Testis (tissue), 5 donors: ENCODE measurements around the gene TEKT5. TPM values are rescaled to one million over a fixed set of nuclear protein-coding genes. Genes with fewer than 3 reads are reported as not detected.
"Not testable (repeated sequence)": the region's sequence is repeated elsewhere in the genome, so short reads cannot be mapped to it uniquely, and the experiment has no call there.

Source experiments
- DNase-seq: peaks from one replicate; pipeline ENCODE4 v3.0.0-alpha.2; 2019
- H3K27ac ChIP-seq, 2 donors: fragments of 200-600 bp; sonication (generic); one replicate each; pipeline ENCODE4 v1.5.1; 2019
- H3K27me3 ChIP-seq: fragments of 200-600 bp; sonication (generic); one replicate; pipeline ENCODE4 v1.5.1; 2019
- H3K36me3 ChIP-seq: fragments of 200-600 bp; sonication (generic); one replicate; pipeline ENCODE4 v1.5.1; 2017; ENCODE audit warnings: low read depth; ENCODE audit errors: missing control alignments
- H3K4me1 ChIP-seq: fragments of 200-600 bp; sonication (generic); one replicate; pipeline ENCODE4 v1.5.1; 2019
- H3K4me3 ChIP-seq, 2 donors: fragments of 200-600 bp; sonication (generic); one replicate each; pipeline ENCODE4 v1.5.1; 2017 to 2019
- H3K9me3 ChIP-seq: fragments of 200-600 bp; sonication (generic); one replicate; pipeline ENCODE4 v1.5.1; 2017
- POLR2A ChIP-seq: fragments of 450-650 bp; IDR thresholded peaks from one replicate; pipeline ENCODE4 v1.6.1; 2017; ENCODE audit warnings: antibody characterized with exemption, mild to moderate bottlenecking, moderate library complexity
- WGBS, 2 donors: methylation state at CpG; one replicate each; pipeline ENCODE4 v1.1.5; 2018; 5-methylcytosine and 5-hydroxymethylcytosine counted together
- intact Hi-C: fragments of 100-400 bp; cut with DNase I; formaldehyde crosslinking; loops from one replicate; pipeline ENCODE4 v1.15.1; 2023; ENCODE audit warnings: low total_unique reads
- long read RNA-seq, 2 donors: transcript quantifications; one replicate each; lab custom pipeline, GENCODE V29; 2026
- polyA plus RNA-seq: library from polyadenylated mRNA; stranded (reverse); fragments of 350-450 nt; fragmentation: Illumina TruSeq; extraction: RNeasy Lipid Tissue Mini Kit (QIAGEN cat#74804); gene quantifications from one replicate; pipeline ENCODE4 v1.2.3, GENCODE V29; 2014; ENCODE audit warnings: low read depth, low replicate concordance; ENCODE audit not compliant: insufficient read depth
- total RNA-seq, 2 donors: library from RNA; depleted of rRNA; stranded (reverse); fragments of >200 nt; gene quantifications; one replicate each; pipeline ENCODE4 v1.2.3, GENCODE V29; 2016
- TF ChIP-seq, protein P1 (sequence below), 3 experiments: fragments of 450-650 bp in 2 of 3; fragments of 200-600 bp in 1 of 3; sonication (generic) in 1 of 3; IDR thresholded peaks; one replicate each; pipeline ENCODE4 v1.5.1; 2016 to 2019; ENCODE audit warnings: antibody characterized with exemption in 3 of 3, mild to moderate bottlenecking in 2 of 3, moderate library complexity in 1 of 3

TEKT5 gene
- 10 to 100 TPM; 20.7 to 35.6 TPM for total RNA-seq
- 69.1 TPM for polyA plus RNA-seq
- long read RNA-seq, donor 1 = 0 reads
- long read RNA-seq, donor 2 = 0 reads

DNA sequence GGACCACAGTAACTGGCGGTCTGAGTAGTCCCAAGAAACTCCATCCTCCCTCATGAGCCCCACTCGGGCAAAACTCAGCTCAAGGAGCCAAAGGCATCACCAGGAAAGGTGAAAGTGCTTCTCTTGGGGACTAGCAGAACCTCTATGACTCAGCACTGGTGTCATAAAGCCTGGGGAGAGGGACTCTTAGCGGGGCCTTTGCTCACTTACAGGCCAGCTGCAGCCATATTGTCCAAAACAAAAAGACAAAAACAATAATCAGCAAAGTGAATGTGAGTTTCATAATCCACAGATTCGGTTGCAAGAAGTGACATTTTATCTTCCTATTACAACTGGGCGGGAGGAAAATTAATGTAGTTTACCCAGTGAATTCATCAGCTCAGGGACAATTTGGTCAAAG lies at the start of gene TEKT5:
Gene TEKT5 (minus strand): TSS at position 101 of the 400 bp plus-strand sequence. CDS start 57 bp downstream, at position 44.
- Histone ChIP-seq H3K9me3 (no peaks in the 10 kb centered on the region), H3K4me3 (no peak within 1 kb of the TSS), H3K4me1 (no peaks in the 10 kb centered on the region), H3K27ac (no peak within 1 kb of the TSS), H3K36me3 (no peaks in the 10 kb centered on the region), H3K27me3 (no peaks in the 10 kb centered on the region)
- intact Hi-C loops = no loop called here
- DNase-seq = no peak
- 89 to 92% methylated on average over 5 of the region's 5 CpGs for WGBS, 2 donors
- TF ChIP-seq POLR2A = no peak
- TF ChIP-seq, protein P1, sequence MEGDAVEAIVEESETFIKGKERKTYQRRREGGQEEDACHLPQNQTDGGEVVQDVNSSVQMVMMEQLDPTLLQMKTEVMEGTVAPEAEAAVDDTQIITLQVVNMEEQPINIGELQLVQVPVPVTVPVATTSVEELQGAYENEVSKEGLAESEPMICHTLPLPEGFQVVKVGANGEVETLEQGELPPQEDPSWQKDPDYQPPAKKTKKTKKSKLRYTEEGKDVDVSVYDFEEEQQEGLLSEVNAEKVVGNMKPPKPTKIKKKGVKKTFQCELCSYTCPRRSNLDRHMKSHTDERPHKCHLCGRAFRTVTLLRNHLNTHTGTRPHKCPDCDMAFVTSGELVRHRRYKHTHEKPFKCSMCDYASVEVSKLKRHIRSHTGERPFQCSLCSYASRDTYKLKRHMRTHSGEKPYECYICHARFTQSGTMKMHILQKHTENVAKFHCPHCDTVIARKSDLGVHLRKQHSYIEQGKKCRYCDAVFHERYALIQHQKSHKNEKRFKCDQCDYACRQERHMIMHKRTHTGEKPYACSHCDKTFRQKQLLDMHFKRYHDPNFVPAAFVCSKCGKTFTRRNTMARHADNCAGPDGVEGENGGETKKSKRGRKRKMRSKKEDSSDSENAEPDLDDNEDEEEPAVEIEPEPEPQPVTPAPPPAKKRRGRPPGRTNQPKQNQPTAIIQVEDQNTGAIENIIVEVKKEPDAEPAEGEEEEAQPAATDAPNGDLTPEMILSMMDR (IDR thresholded peaks at IDR 0.05) = no peak

DNA sequence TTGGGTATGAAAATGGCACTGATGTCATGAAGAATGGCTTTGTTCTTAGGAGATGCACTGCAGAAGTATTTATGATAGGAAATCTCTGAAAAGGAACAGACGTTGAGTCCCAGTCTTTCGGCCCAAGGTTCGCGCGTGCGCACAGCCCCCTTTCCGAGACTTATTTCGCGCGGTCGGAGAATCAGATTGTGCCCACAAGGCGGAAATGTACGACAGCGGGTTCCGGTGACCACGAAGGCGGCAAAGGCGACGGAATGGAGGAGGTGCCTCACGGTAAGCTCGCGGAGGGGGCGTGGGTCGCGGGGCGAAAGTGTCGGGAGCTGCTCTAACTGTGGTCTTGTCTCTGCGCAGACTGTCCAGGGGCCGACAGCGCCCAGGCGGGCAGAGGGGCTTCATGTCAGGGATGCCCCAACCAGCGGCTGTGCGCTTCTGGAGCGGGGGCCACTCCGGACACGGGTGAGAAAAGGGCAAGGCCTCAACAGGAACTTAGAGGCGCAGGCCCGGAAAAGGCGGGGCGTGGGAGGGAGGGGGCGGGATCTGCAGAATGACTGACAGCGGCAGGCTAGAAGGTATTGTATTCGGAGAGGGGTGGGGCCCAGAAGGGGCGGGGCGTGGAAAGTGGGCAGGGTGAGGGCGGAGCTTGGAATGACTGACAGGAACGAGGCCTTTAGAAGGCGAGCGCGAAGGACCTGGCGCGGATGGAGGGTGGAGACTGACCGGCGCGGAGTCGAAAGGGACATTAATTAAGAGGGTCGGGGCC lies 49.1 kb upstream of the TEKT5 start, which contains the start of gene NUBP1:
Gene NUBP1 (plus strand): TSS at position 233 of the 760 bp plus-strand sequence. CDS start 22 bp downstream, at position 255.
- WGBS, 2 donors = 1% methylated on average over 46 to 57 of the region's 57 CpGs
- no peaks in the 10 kb centered on the region for H3K27me3 ChIP-seq
- TF ChIP-seq, protein P1 (IDR thresholded peaks at IDR 0.05) = peak in 1 of 3 experiments; percentile 20
- TF ChIP-seq POLR2A = peak; percentile 68
- peak within 1 kb of the TSS; percentile 90 to 91 for H3K27ac ChIP-seq
- DNase-seq = peak; percentile 100
- intact Hi-C loops = no loop called here
- H3K9me3 ChIP-seq = no peaks in the 10 kb centered on the region
- H3K36me3 ChIP-seq = no peaks in the 10 kb centered on the region
- peak within 1 kb of the TSS; percentile 62 to 74 for H3K4me3 ChIP-seq
- peaks cover 4% of the 10 kb centered on the region for H3K4me1 ChIP-seq

DNA sequence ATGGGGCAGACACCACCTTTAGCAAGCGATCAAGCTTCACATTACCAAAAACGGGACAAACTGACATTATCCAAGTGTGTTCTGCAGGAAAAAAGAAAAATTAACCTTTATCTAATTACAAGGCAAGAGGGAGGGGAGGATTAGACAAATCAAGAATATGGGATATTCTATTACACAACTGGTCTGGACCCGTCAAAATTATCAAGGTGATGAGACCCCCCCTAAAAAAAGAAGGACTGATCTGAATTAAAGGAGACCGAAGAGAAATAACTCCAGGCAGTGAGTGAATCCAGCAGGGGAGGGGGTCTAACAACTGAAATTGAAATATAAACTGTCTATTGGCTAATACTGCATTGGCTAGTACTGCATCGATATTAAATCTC lies 48.5 kb upstream of the TEKT5 start:
- Histone ChIP-seq H3K4me1 (peaks cover 4% of the 10 kb centered on the region), H3K27me3 (no peaks in the 10 kb centered on the region), H3K4me3 (peak overlapping the region; percentile 62 to 74), H3K36me3 (no peaks in the 10 kb centered on the region), H3K9me3 (no peaks in the 10 kb centered on the region), H3K27ac (peak overlapping the region; percentile 90 to 91)
- intact Hi-C loops = no loop called here
- no peak for DNase-seq
- TF ChIP-seq, protein P1 (IDR thresholded peaks at IDR 0.05) = no peak
- no peak for TF ChIP-seq POLR2A
- 26 to 33% methylated on average over 5 of the region's 5 CpGs for WGBS, 2 donors

DNA sequence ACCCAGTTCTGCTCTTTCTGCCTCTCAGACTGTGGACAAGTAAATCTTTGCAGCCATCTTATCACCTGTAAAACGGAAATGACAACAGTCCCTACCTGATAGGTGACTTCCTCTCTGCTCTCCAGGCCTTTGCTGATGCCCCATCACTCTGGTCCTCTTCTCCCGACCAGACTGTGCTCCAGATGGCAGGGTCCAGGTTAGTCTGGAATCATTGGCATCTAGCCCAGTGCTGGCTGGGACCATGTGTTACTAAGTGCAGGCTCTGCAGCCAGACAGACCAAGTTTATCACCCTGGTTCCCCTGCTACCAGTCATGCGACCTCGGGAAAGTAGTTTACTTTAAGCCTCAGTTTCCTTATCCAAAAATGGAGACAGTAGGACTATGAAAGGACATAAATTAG lies 47.1 kb upstream of the TEKT5 start:
- Histone ChIP-seq H3K9me3 (no peaks in the 10 kb centered on the region), H3K4me3 (no peak overlapping the region), H3K27me3 (no peaks in the 10 kb centered on the region), H3K4me1 (peaks cover 4% of the 10 kb centered on the region), H3K27ac (no peak overlapping the region), H3K36me3 (no peaks in the 10 kb centered on the region)
- no peak for DNase-seq
- 50 to 57% methylated on average over 4 of the region's 4 CpGs for WGBS, 2 donors
- intact Hi-C loops = no loop called here
- TF ChIP-seq POLR2A = no peak
- TF ChIP-seq, protein P1 (IDR thresholded peaks at IDR 0.05) = no peak

DNA sequence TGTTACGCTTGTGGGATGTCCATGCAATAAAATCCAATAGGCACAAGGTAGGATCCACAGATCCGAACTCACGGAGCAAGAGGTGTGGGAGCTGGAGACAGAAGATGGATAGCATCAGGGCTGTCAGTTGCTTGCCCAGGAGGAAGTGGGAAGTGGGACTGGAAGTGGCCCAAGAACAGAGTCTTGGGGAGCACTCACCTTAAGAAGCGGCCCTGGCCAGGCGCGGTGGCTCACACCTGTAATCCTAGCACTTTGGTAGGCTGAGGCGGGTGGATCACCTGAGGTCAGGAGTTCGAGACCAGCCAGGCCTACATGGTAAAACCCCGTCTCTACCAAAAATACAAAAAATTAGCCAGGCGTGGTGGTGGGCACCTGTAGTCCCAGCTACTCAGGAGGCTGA lies 46.5 kb upstream of the TEKT5 start:
- H3K4me3 ChIP-seq, H3K36me3 ChIP-seq, H3K27ac ChIP-seq, DNase-seq, intact Hi-C loops, H3K9me3 ChIP-seq, H3K27me3 ChIP-seq, H3K4me1 ChIP-seq: not testable (repeated sequence)
- 88 to 95% methylated on average over 10 of the region's 10 CpGs for WGBS, 2 donors
